ENCODE data around the gene SLC7A1.

Gene SLC7A1

DNA sequence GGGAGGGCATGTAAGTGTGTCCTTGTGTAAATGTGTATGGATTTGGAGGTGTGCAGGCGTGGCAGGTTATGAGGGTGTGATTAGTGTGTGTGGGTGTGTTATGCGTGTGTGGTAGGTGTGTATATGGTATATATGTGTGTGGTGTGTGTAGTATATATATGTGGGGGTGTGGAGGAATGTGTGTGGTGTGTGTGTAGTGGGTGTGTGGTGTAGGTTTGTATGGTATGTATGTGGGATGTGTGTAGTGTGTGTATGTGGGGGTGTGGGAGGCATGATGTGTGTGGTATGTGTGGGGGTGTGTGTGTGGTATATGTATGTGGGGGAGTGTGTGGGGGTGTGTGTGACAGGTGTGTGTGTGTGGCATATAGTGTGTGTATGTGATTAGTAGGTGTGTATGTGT lies 104.2 kb downstream of the SLC7A1 start:
- in situ Hi-C loops (cut with MboI; ENCODE audit: low sequenced_read_pairs) = no loop called here

DNA sequence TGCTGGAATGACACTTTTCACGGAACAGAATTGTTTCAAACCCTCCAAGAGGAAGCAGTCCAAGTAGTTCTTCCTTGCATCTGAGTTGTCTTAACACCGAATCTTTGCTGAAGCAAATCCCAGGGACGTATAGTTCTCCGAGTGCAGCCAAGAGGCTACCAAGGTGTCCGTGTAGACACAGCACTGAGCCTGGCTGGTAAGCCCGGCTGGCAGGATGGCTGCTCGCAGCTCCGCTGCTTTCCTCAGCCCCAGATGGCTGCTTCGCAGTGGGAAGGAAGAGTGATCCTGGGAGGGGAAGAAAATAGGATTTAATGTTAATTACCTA lies 105.0 kb downstream of the SLC7A1 start:
- in situ Hi-C loops (cut with MboI; ENCODE audit: low sequenced_read_pairs) = no loop called here

DNA sequence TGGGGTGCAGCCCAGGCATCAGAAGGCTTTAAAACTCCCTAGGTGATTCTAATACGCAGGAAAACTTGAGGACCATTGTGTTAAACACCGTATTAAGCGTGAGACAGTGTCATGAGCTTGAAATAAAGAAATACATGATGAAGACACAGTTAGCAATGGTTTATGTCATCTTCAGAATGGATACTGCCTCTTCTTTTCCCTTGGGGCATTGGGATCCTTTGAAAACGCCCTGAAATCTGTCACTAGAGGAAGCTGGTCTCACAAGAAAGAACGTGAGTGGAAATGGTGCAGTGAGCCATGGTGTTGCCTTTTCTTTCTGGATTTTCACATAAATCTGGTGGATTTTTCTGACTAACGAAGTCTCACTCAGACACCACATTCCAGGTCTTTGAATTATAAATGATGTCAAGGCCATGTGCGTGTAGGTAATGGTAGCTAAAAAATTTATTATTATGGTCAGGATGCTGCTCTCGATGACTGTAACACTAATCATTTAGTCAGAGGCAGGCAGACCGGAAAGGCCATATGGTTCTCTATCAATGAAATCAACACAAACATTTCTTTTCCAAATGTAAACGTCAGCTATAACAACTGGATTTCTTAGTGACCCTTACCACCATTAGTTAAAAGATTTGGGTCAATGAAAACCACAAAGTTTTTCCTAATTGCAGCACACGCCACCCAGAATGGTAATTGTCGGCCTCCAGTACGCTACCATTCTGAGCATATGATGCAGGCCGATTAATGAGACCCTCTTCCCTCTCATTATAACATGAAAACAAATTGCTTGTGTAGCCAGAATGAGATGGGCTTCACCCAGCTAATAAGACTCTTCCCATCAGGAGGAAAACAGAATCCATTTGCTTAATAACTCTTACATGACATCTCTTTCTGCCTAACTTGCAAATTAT lies 105.6 kb downstream of the SLC7A1 start:
- in situ Hi-C loops (cut with MboI; ENCODE audit: low sequenced_read_pairs) = no loop called here

DNA sequence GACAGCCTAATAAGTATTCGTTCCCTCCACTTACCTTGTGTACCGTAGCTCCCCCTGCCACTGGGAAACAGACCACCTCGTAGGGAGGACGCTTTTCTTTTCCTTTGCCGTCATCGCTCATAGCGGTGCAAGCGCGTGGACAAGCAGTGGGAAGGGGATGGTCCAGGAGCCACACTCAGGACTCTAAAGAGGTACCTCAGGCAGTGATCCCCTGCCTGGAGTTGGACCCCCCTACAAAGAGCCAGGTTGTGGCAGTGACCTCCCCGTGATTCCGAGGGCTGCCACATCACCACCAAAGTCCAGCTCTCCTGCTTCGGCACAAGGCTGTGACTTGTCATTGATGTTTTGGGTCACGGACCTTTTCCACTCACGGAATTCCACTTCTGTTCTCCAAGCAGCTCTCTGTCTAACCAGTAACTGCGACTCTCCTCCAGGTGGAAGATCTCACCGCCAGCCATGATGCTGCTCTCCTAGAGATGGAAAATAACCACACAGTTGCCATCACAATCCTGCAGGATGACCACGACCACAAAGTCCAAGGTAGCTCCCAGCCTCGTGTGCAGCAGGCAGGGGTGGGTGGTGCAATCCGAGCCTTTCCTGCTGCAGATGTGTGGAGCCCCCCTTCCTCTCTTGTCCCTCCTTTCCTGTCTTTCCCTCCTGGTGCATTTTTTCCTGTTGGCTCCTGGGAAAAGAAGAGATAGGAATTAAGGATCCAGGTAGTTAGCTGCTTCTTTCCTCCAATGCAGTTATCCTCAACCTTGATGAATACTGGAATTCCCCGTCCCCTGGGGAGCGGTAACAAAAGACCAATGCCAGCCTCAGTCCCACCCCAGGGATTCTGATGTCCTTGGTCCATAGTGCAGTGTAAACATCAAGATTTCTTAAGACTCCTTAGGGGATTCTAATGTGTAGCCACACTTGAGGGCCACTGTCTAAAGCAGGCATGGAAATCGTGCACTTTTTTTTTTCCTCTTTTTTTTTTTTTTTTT lies 107.7 kb downstream of the SLC7A1 start:
- in situ Hi-C loops (cut with MboI; ENCODE audit: low sequenced_read_pairs) = no loop called here

DNA sequence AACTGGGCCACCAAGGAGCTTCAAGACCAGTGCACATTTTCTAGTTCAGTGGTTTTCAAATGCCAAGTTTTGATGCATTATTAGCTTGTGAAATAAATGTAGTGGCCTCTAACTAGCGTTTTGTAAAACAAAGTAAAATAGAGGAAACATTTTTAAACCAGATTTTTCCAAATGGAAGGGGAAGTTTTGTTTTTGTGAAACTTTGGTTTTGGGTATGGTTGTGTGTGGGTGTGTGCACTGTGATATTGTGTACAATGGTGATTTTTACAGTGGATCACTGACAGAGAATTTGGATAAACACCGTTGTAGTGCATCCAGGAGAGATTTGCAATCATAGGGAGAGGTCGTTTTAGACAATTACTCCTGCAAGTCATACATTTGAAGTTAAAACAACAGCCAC lies 108.9 kb downstream of the SLC7A1 start:
- in situ Hi-C loops (cut with MboI; ENCODE audit: low sequenced_read_pairs) = no loop called here

DNA sequence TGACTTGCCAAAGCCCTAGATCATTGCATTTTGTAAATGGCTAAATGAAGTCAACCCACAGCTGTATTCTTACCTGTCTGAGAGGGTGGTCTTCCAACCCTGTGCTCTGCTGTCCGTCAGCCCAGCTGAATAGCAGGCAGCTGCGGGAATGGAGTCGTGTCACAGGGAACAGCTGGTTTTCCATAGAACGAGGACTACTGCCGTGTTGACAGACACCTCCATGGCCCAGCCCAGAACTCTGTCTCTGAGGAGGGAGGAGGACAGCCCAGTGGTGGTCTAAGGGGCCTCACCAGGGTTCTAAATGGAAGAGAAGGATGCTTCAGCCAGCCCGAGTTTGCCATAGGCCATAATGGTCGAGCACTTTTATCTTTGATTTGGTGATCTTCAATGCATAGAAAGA lies 110.7 kb downstream of the SLC7A1 start:
- in situ Hi-C loops (cut with MboI; ENCODE audit: low sequenced_read_pairs) = no loop called here

DNA sequence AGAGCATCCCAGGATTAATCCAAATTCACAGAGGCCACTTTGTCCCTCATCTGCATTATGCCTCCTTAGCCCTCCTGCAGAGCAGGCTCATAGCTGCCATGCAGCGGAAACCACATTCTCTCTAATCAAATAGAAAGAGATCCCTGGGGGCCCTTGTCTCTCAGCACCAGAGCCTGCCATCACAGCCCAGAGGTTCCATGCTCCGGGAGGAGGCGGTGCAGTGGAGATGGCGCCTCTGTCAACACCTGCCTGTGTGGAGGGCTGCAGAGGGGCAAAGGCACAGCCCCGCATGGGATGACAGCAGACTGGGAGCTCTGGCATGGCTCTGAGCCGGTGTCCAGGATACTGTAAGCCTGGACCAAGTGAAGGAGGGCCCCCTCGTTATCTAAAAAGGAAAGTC lies 111.3 kb downstream of the SLC7A1 start:
- in situ Hi-C loops (cut with MboI; ENCODE audit: low sequenced_read_pairs) = no loop called here

DNA sequence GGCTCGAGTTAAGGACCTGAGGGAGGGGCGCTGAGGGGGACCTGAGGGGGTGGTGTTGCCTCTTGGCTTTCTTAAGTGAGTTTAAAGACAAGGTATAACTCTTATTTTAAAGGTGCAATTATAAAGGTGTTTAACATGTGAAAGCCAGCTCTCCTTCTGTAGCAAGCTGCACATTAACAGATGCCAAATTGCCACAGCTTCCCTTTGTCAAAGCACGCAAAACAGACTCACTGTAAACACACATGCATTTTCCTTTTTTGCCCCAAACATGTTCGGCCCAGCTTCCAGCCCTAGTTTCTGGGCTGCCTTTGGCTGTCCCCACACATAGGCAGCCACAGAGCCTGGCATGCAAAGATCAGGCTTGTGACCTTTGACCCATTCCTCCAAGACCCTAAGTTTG lies 111.9 kb downstream of the SLC7A1 start:
- in situ Hi-C loops (cut with MboI; ENCODE audit: low sequenced_read_pairs) = no loop called here

DNA sequence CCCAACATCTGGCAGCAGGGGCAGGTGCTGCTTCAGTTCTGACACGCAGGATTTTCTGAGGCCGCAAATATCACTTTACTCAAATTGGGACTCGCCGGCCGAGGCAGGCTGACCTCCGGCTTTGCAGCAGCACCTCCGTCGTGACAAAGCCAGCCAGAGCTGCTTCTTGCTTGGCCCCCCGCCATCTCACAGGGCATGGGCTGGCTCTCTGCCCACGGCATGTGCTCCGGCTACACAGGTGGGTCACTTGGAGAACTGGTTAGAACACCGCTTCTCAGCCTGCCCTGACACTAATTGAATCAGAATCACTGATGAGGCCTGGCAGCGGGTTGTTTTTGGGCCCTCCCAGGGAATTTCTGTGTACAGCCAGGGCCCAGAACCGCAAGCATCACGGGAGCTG lies 112.3 kb downstream of the SLC7A1 start:
- in situ Hi-C loops (cut with MboI; ENCODE audit: low sequenced_read_pairs) = no loop called here

DNA sequence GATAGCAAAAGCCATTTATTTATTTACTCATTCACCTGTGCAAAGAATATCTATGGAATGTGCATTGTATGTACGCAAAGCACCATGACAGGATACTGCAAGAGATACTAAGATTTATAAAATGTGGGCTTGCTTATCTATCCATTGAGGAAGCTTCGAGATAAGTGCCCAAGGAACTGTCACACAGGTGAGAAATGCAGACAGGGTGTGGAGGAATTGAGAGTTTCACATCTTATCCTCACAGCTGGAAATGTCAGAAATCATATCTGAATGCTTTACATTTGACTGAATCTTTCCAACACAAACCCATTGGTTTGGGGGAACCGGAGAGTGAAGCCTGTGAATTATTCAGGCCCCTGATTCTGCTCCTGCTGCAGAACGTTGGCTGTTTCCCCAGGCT lies 113.0 kb downstream of the SLC7A1 start:
- in situ Hi-C loops (cut with MboI; ENCODE audit: low sequenced_read_pairs) = no loop called here

DNA sequence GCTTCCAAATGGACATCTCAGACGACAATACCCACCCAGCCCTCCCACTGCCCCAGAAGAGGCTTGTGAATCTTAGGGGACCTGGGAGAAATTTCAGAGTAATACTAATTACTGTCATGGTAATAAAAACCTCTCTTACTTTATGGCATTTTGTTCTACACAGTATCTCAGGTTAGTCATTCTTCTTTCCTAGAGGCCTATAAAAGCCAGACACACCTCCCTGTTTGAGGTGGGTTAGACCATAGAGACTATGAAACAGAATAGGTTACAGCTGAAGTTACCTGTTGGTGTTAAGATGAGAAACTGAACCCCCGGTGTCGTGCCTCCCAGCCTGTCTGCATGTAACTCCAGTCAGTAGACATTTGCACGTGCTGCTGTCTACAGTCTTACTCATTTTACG lies 113.9 kb downstream of the SLC7A1 start:
- in situ Hi-C loops (cut with MboI; ENCODE audit: low sequenced_read_pairs) = no loop called here

DNA sequence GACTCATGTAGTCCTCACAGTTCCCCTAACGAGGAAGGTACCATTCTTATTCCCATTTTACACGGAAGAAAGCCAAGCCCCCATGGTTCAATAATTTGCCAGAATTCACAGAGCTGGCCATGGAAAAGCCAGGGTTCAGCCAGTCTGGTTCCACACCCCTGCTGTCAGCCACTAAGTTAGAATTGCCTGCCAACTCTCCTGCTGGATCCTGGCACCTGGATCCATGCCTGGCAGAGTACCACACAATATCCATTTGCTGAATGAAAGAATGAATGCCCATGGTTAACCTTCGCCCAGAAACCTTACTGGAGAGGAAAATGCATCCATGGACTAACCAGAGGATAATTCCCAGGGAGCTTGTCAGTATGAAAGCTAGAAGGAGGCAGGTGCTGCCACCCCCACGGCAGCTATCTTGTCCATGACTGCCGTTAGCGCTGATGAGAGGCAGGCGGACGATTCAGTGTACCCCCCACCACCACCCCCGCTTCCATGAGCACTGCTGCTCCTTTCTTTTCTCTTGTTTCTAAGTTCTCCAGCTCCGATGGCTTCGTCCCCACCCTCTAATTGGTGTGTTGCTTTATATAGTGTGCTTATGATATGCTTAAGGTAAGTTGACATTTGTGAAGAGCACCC lies 114.5 kb downstream of the SLC7A1 start:
- in situ Hi-C loops (cut with MboI; ENCODE audit: low sequenced_read_pairs) = no loop called here

DNA sequence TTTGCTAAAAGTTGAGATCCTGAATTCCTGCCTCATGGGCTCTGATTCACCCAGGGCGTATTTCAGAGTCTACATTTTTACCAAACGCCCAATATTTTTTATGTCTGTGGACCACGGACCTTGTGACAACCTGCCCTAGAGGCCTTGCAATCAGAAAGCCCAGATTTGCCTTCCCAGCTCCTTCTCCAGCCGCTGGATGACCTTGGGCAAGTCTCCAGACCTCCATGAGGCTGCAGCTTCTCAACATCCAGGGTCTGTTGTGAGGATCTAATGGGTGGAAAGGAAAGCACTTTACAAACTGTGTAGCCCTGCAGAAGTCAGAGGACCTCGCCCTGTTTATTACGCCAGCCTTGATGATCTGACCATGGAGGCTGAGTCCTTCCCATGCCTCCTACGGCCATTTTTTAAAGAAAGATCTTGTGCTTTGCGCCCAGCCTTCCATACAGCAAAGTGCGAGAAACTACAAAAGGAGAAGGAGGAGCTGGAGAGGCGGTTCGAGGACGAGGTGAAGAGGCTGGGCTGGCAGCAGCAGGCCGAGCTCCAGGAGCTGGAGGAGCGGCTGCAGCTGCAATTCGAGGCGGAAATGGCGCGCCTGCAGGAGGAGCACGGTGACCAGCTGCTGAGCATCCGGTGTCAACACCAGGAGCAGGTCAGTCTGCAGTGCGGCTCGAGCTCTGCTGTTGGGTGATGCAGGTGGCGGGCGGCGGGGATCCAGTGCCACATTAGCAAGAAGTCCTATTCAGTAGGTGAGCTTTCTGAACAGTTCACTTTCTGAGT lies 115.6 kb downstream of the SLC7A1 start:
- in situ Hi-C loops (cut with MboI; ENCODE audit: low sequenced_read_pairs) = no loop called here

DNA sequence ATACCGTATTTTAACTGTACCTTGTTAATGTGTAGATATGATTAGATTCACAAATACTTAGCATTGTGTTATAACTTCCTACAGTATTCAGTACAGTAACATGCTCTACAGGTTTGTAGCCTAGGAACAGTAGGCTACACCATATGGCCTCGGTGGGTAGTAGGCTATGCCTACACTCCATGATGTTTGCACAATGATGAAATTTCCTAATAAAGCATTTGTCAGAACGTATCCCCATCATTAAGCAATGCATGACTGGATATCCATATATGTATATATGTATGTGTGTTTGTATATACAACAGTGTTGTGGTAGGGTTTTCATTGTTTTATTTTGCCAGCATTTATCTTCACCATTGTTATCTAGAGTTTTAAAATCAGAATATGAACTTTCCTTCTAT lies 119.4 kb downstream of the SLC7A1 start:
- in situ Hi-C loops (cut with MboI; ENCODE audit: low sequenced_read_pairs) = no loop called here

DNA sequence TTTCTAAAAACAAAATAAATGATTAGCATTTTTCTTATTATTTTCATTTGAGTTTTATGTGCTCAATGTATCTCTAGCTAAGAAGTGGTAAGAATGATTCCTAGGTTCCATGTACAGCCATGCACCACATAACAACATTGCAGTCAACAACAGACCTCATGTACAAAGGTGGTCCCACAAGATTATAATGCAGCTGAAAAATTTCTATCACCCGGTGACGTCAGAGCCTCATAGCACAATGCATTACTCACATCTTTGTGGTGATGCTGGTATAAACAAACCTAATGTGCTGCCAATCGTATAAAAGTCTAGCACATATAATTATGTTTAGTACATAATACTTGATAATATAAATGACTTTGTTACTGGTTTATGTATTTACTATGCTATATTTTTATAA lies 120.5 kb downstream of the SLC7A1 start:
- in situ Hi-C loops (cut with MboI; ENCODE audit: low sequenced_read_pairs) = no loop called here

DNA sequence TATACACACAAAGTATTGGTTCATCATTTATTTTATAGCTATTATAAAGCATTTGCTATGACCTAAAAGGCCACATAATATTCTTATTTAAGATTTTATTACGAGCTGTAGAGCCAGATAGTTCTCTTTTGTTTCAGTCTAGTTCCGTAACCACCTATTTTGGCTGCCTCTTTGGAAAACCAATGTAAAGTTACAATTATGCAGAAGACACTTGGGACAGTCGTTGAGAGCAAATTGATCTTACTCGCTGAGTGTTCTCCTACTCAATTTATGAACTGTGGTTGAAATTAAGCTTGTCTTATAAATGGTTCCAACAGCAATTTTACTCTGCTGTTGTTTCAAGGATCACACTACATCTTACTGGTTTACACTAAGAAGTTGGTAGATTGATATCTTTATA lies 122.3 kb downstream of the SLC7A1 start:
- in situ Hi-C loops (cut with MboI; ENCODE audit: low sequenced_read_pairs) = no loop called here

DNA sequence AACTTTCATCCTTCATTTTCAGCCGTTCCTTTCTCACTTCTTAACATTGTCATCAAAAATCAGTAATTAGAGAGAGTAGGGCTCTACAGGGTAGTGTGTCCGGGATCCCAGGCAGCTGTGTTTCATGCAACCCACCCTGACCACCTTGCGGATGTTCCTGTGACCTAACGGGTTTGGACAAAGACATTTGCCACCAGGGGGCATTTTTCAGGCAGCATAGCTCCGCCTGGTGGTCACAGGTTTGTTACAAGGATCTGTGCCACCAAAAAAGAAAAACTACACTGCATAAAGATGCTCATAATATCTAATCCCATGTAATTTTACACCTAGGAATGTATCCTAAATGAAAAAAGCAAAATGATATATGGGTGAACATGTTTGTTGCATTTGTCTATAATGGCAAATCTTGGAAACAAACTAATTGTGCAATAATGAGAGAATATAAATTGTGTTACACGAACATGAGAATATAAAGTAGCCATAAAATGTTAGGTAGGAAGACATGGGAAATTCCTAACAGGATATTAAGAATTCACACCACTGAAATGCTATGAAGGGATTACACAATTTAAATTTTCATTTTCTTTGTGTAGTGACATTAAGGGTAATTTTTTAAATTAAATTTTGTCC lies 123.0 kb downstream of the SLC7A1 start:
- in situ Hi-C loops (cut with MboI; ENCODE audit: low sequenced_read_pairs) = no loop called here

DNA sequence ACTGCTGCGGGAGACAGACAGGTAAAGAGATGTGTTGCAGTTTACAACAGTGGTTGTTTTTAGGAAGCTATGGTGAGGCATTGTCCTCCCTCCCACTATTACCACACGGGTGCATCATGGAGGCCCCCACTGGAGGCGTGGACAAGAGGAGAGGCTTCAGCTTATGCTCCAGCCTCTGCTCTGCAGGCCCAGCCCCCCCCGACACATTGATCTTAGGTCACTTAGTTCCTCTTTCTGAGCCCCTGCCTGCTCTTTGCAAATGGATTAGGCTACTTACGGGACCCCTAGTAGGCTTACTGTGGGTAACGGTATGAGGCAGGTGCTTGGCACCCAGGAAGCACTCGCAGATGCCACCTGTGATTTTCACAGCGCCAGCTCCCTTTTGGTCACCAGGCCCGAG lies 123.9 kb downstream of the SLC7A1 start:
- in situ Hi-C loops (cut with MboI; ENCODE audit: low sequenced_read_pairs) = no loop called here

DNA sequence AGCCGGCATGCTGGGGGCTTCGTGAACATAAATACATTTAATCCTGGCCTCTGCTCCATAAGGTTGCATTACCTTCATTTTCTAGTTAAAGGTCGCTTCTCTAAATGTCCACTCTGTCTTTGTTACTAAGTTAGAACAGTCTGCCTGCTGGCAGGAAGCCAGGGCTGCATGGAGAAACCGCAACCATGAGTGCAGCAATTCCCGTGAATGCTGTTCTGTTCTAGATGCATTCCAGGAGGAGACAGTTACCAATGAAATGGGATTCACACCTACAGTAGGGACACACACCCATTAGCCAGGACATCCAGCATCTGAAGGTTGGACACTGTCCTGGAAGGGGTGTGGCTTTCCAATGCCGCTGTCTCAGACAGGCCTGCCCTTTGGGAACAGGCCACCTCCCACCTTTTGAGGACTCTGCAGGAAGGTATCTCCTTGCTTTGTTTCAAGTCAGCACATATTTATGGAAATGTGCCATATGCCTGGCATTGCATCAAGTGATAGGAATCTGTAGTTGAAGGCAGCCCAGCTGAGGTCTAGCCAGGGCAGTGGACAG lies 129.7 kb downstream of the SLC7A1 start:
- in situ Hi-C loops (cut with MboI; ENCODE audit: low sequenced_read_pairs) = no loop called here

DNA sequence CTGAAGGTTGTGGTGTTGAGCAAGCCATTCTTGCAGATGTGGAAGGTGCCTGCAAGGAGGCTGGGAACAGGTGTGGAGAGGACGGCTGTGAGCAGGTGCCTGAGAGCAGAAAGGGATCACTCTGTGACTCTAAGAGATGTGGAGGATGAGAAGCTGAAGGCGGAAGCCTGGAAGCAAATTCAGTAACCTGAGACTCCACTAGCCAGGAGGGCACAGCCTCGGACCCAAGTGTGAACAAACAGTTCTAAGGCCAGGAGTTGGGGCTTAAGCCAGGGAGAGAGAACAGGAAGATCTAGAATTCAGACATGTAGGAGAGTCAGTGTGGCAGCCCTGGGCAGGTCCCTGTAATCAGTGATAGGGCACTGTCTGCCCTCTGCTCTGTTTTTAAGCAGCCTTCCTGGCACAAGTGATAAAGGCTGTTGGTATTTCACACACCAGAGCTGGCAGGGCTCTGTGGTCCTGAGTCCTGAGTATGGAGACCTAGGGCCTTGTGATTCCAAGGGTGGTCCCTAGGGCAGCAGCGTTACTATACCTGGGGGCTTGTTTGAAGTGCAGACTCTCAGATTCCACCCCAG lies 131.3 kb downstream of the SLC7A1 start:
- in situ Hi-C loops (cut with MboI; ENCODE audit: low sequenced_read_pairs) = no loop called here
